AG04450 (cell line): Measurements from ENCODE around the gene WSB2. TPM values are rescaled to one million over a fixed set of nuclear protein-coding genes. Genes with fewer than 3 reads are reported as not detected.
A peak's percentile ranks its signal among the peaks of the same experiment; 100 is the strongest.

Source experiments
- CTCF ChIA-PET: fragments of 300-600, 350-600 bp; formaldehyde crosslinking; extraction: SDS; loops from one replicate; lab custom pipeline; 2022; ENCODE audit warnings: antibody characterized with exemption, inconsistent platforms; lab: Charles Lee
- POLR2A ChIA-PET: fragments of 350-600 bp; formaldehyde crosslinking; extraction: SDS; loops from one replicate; lab custom pipeline; 2021; ENCODE audit warnings: antibody characterized with exemption, inconsistent platforms; lab: Yijun Ruan, JAX
- DNase-seq: peaks from one replicate; pipeline ENCODE4 v3.0.0-alpha.2; 2011; ENCODE audit warnings: low read depth, low spot score
- H3K27ac ChIP-seq: one replicate; pipeline ENCODE4 v1.5.1; 2012; ENCODE audit warnings: low read depth, low read length, control low read depth
- H3K27me3 ChIP-seq: one replicate; pipeline ENCODE4 v1.6.0; 2012; ENCODE audit warnings: low read length; ENCODE audit not compliant: control insufficient read depth, insufficient read depth
- H3K4me3 ChIP-seq: 2 replicates; pipeline ENCODE4 v1.5.1; 2011; ENCODE audit warnings: mild to moderate bottlenecking, low read depth, low read length, control low read depth
- H3K9me3 ChIP-seq: 2 replicates; pipeline ENCODE4 v1.5.1; 2012; ENCODE audit warnings: low read length; ENCODE audit not compliant: control insufficient read depth, insufficient read depth
- CTCF ChIP-seq: IDR thresholded peaks from 2 replicates; pipeline ENCODE4 v1.5.1; 2011; ENCODE audit warnings: low read depth, low read length, control low read depth, inconsistent platforms
- polyA plus RNA-seq: library from polyadenylated mRNA; depleted of rRNA; stranded (reverse); fragments of >200 nt; gene quantifications from 2 replicates; pipeline ENCODE4 v1.2.3, GENCODE V29; 2011

WSB2 gene
- polyA plus RNA-seq, 1 experiment, result 111 TPM

GRCh38 chr12:118016424-118017264 is 44.3 kb downstream of the WSB2 start, which contains the start of gene RFC5:
RFC5 (plus strand) TSS chr12:118016703; CDS start chr12:118016828, 125 bp downstream.
- Histone ChIP-seq H3K4me3 (peak within 1 kb of the TSS; percentile 96), H3K9me3 (no peaks in the 10 kb centered on the region; the same call in 1 of the 2 replicates), H3K27ac (no peak within 1 kb of the TSS), H3K27me3 (no peaks in the 10 kb centered on the region)
- peak; percentile 89 for DNase-seq
- TF ChIP-seq CTCF, result no peak
- POLR2A ChIA-PET, result interaction anchor here (1.1 kb wide), 1 partner anchor 142 kb away, joined by 5 read pairs; no protein-coding TSS in a partner anchor
- CTCF ChIA-PET, result interaction anchor here (0.6 to 1.3 kb wide), 5 partner anchors 14 to 278 kb away, joined by 3 to 8 read pairs (median 3); no protein-coding TSS in a partner anchor

DNA sequence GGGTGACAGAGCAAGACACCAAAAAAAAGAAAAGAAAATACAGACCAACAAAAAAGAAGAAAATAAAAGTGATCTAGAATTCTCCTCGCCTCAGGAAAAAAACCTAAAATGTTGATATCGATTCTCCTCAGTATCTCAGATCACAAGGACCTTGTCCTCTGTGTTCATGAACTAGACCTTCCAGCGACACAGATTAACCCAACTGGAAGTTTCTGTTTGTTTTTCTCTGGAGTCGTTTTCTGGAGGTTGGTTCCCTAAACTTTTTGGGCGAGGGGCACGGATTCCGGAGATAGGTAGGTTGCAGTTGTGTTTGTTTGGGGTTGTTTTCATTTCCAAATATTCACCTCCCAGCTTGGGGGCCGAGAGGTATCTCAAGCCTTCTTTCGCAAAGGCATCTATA is 45.0 kb downstream of the WSB2 start:
- no peak for DNase-seq
- CTCF ChIA-PET, result interaction anchor here (0.6 to 1.0 kb wide), 3 partner anchors 138 to 279 kb away, joined by 3 to 8 read pairs (median 4); no protein-coding TSS in a partner anchor
- H3K27ac ChIP-seq, result no peak overlapping the region
- H3K4me3 ChIP-seq, result peak overlapping the region; percentile 40
- POLR2A ChIA-PET, result no interaction called here
- H3K27me3 ChIP-seq, result no peaks in the 10 kb centered on the region
- TF ChIP-seq CTCF, result no peak
- H3K9me3 ChIP-seq, result no peaks in the 10 kb centered on the region; the same call in 1 of the 2 replicates

GRCh38 chr12:118015306-118015705 is 45.7 kb downstream of the WSB2 start:
- ChIA-PET POLR2A (no interaction called here), CTCF (no interaction called here)
- Histone ChIP-seq H3K9me3 (no peaks in the 10 kb centered on the region; the same call in 1 of the 2 replicates), H3K4me3 (no peak overlapping the region), H3K27me3 (no peaks in the 10 kb centered on the region), H3K27ac (no peak overlapping the region)
- DNase-seq, result no peak
- TF ChIP-seq CTCF, result no peak

- POLR2A ChIA-PET, result no interaction called here
- Histone ChIP-seq H3K27me3 (peaks cover 2% of the 10 kb centered on the region), H3K9me3 (no peaks in the 10 kb centered on the region; the same call in 1 of the 2 replicates), H3K27ac (no peak overlapping the region), H3K4me3 (no peak overlapping the region)
- TF ChIP-seq CTCF, result no peak
- CTCF ChIA-PET, result no interaction called here
- no peak for DNase-seq
Observed at GRCh38 chr12:118013283-118013682, 47.7 kb downstream of the WSB2 start.

- ChIA-PET POLR2A (no interaction called here), CTCF (no interaction called here)
- TF ChIP-seq CTCF, result no peak
- H3K4me3 ChIP-seq, result no peak overlapping the region
- no peak overlapping the region for H3K27ac ChIP-seq
- H3K9me3 ChIP-seq, result no peaks in the 10 kb centered on the region; the same call in 1 of the 2 replicates
- no peak for DNase-seq
- peaks cover 2% of the 10 kb centered on the region for H3K27me3 ChIP-seq
Observed at GRCh38 chr12:118011961-118012360, 49.0 kb downstream of the WSB2 start.
